Breast epithelium (tissue), 3 donors: ENCODE data around the gene CUBN.

Source experiments
- CTCF ChIP-seq, 3 donors: fragments of 450-650 bp; IDR thresholded peaks; one replicate each; pipeline ENCODE4 v1.5.1; 2016 to 2017; ENCODE audit warnings: antibody characterized with exemption in 3 of 3, mild to moderate bottlenecking in 3 of 3, moderate library complexity in 3 of 3
- POLR2A ChIP-seq: fragments of 450-650 bp; IDR thresholded peaks from one replicate; pipeline ENCODE4 v1.6.1; 2016; ENCODE audit warnings: antibody characterized with exemption, mild to moderate bottlenecking, moderate library complexity
- POLR2AphosphoS5 ChIP-seq, 3 donors: sonication (generic); formaldehyde crosslinking; IDR thresholded peaks; one replicate each; pipeline ENCODE4 v1.6.1; 2017; ENCODE audit warnings: antibody characterized with exemption in 3 of 3

GRCh38 chr10:16847644-16848043 is 282.0 kb downstream of the CUBN start:
- no peak for TF ChIP-seq POLR2A
- TF ChIP-seq CTCF (IDR thresholded peaks at IDR 0.05): no peak
- TF ChIP-seq POLR2AphosphoS5 (IDR thresholded peaks at IDR 0.05): no peak
